Brain pericyte (primary cell): ENCODE data around the gene OBP2B.
"Not testable (repeated sequence)": the region's sequence is repeated elsewhere in the genome, so short reads cannot be mapped to it uniquely, and the experiment has no call there.

ENCODE experiments used
- DNase-seq: peaks from one replicate; pipeline ENCODE4 v3.0.0-alpha.2; 2012; ENCODE audit warnings: low read depth, low spot score

Gene OBP2B

GRCh38 chr9:133202688-133203453 lies 6.2 kb downstream of the OBP2B start:
- no peak for DNase-seq

GRCh38 chr9:133202145-133202513 lies 6.9 kb downstream of the OBP2B start:
- DNase-seq, result no peak

GRCh38 chr9:133201424-133202144 lies 7.5 kb downstream of the OBP2B start:
- no peak for DNase-seq

GRCh38 chr9:133200631-133201030 lies 8.4 kb downstream of the OBP2B start:
- DNase-seq, result no peak

GRCh38 chr9:133199648-133200321 lies 9.3 kb downstream of the OBP2B start:
- DNase-seq, result no peak

GRCh38 chr9:133195029-133195428 lies 14.0 kb downstream of the OBP2B start:
- no peak for DNase-seq

GRCh38 chr9:133194597-133194996 lies 14.5 kb downstream of the OBP2B start:
- DNase-seq, result no peak

- no peak for DNase-seq
These were observed 17.1 kb downstream of the OBP2B start for GRCh38 chr9:133191989-133192388.

- no peak for DNase-seq
These were observed 19.2 kb downstream of the OBP2B start for GRCh38 chr9:133189826-133190225.

- no peak for DNase-seq
These were observed 20.2 kb downstream of the OBP2B start for GRCh38 chr9:133188843-133189180.

GRCh38 chr9:133188006-133188842 lies 20.8 kb downstream of the OBP2B start:
- DNase-seq, result no peak

- DNase-seq, result no peak
These were observed 21.5 kb downstream of the OBP2B start for GRCh38 chr9:133187561-133188005.

- no peak for DNase-seq
These were observed 22.3 kb downstream of the OBP2B start for GRCh38 chr9:133186736-133187135.

GRCh38 chr9:133184971-133185370 lies 24.1 kb downstream of the OBP2B start:
- DNase-seq, result no peak

- no peak for DNase-seq
These were observed 26.9 kb downstream of the OBP2B start for GRCh38 chr9:133182151-133182550.

GRCh38 chr9:133181561-133181960 lies 27.5 kb downstream of the OBP2B start:
- no peak for DNase-seq

GRCh38 chr9:133180953-133181352 lies 28.1 kb downstream of the OBP2B start:
- no peak for DNase-seq

- no peak for DNase-seq
These were observed 36.0 kb downstream of the OBP2B start for GRCh38 chr9:133173056-133173455.

- DNase-seq, result no peak
These were observed 37.7 kb downstream of the OBP2B start for GRCh38 chr9:133171161-133171961.

- DNase-seq, result no peak
These were observed 38.3 kb downstream of the OBP2B start for GRCh38 chr9:133170716-133171115.

- not testable (repeated sequence) for DNase-seq
These were observed 39.4 kb downstream of the OBP2B start for GRCh38 chr9:133169687-133170086.
